Caco-2 (cell line): ENCODE measurements around the gene SRPK2. TPM values are rescaled to one million over a fixed set of nuclear protein-coding genes. Genes with fewer than 3 reads are reported as not detected.

Experiments used
- BruUV-seq: library from RNA; stranded (reverse); fragments of 400-500 nt; replicated peaks from 2 replicates; lab custom pipeline; 2021; lab: Mats Ljungman, UMichigan
- CTCF ChIA-PET: fragments of 300-600 bp; sonication (Branson Sonifier 250); formaldehyde crosslinking; loops from one replicate; lab custom pipeline; 2022; ENCODE audit warnings: antibody characterized with exemption; lab: Charles Lee
- POLR2A ChIA-PET: fragments of 300-600 bp; sonication (Branson Sonifier 250); formaldehyde crosslinking; loops from one replicate; lab custom pipeline; 2022; ENCODE audit warnings: antibody characterized with exemption; lab: Charles Lee
- DNase-seq, 2 experiments: peaks; one replicate each; pipeline versions ENCODE4 v3.0.0 to v3.0.0-alpha.2; 2020 to 2022
- H3K27me3 ChIP-seq: replicated peaks from 2 replicates; pipeline ENCODE4 v1.6.0; 2011; ENCODE audit warnings: low read length; ENCODE audit not compliant: control insufficient read depth, insufficient read depth
- H3K36me3 ChIP-seq: 2 replicates; pipeline ENCODE4 v1.5.1; 2011; ENCODE audit warnings: low read length; ENCODE audit not compliant: control insufficient read depth, insufficient read depth
- H3K4me1 ChIP-seq: fragments of 250-450 bp; sonication (Bioruptor Pico); 2 replicates; pipeline ENCODE4 v1.5.1; 2020; ENCODE audit warnings: mild to moderate bottlenecking
- H3K4me3 ChIP-seq: 2 replicates; pipeline ENCODE4 v1.5.1; 2011; ENCODE audit warnings: low read depth, mild to moderate bottlenecking, control low read depth, low read length
- H3K9me3 ChIP-seq: fragments of 250-450 bp; sonication (Bioruptor Pico); 2 replicates; pipeline ENCODE4 v1.5.1; 2020; ENCODE audit warnings: mild to moderate bottlenecking, moderate library complexity
- H3K27ac Mint-ChIP-seq: one replicate; pipeline ENCODE4 v1.8.0; 2022; ENCODE audit warnings: mixed read lengths; ENCODE audit not compliant: unreplicated experiment
- H3K27me3 Mint-ChIP-seq: one replicate; pipeline ENCODE4 v1.8.0; 2022; ENCODE audit warnings: mixed read lengths; ENCODE audit not compliant: insufficient read depth, unreplicated experiment
- H3K36me3 Mint-ChIP-seq: one replicate; pipeline ENCODE4 v1.8.0; 2022; ENCODE audit warnings: mild to moderate bottlenecking, mixed read lengths; ENCODE audit not compliant: insufficient read depth, unreplicated experiment
- H3K4me1 Mint-ChIP-seq: one replicate; pipeline ENCODE4 v1.8.0; 2022; ENCODE audit warnings: low read depth, mixed read lengths; ENCODE audit not compliant: unreplicated experiment
- H3K4me3 Mint-ChIP-seq: one replicate; pipeline ENCODE4 v1.8.0; 2022; ENCODE audit warnings: mild to moderate bottlenecking, moderate library complexity, mixed read lengths; ENCODE audit not compliant: unreplicated experiment
- H3K9me3 Mint-ChIP-seq: one replicate; pipeline ENCODE4 v1.8.0; 2022; ENCODE audit warnings: mixed read lengths; ENCODE audit not compliant: unreplicated experiment
- intact Hi-C: fragments of 100-400 bp; cut with micrococcal nuclease; formaldehyde crosslinking; loops from one replicate; pipeline ENCODE4 v1.10.0; 2022; ENCODE audit not compliant: unreplicated experiment
- total RNA-seq: library from RNA; stranded (reverse); gene quantifications from 2 replicates; pipeline ENCODE4 v1.2.3, GENCODE V29; 2022
- TF ChIP-seq, protein P1 (sequence below), 2 experiments: fragments of 200-600 bp in 1 of 2; IDR thresholded peaks; 1 replicate in 1 of 2; 2 replicates in 1 of 2; pipeline versions ENCODE4 v1.5.1 to v1.8.0; 2011 to 2022; ENCODE audit warnings: antibody characterized with exemption in 1 of 2, control low read depth in 1 of 2, inconsistent platforms in 1 of 2, low read depth in 1 of 2, low read length in 1 of 2, mild to moderate bottlenecking in 1 of 2, moderate library complexity in 1 of 2; ENCODE audit not compliant: insufficient read depth in 1 of 2, severe bottlenecking in 1 of 2, unreplicated experiment in 1 of 2

SRPK2 gene
- total RNA-seq, 1 experiment from 2014 or later, result 39.9 TPM

DNA sequence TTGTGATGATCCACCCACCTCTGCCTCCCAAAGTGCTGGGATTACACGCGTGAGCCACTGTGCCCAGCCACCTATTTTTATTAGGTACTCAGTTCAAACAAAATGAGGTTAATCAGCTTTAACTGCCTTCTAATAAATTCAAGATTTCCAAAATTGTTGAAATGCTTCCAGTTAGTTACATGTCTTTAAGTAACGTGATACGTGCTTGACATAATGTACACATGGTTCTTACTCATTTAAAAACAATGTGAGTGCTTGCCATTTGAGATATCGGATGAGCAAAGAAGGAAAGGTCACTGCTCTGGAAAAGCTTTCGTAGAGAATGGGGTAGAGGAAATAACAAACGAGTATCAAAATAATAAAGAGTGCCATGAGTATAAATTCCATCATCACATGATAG is 291.1 kb downstream of the SRPK2 start:
- Mint-ChIP-seq H3K4me3 (no peak overlapping the region), H3K4me1 (peaks cover 6% of the 10 kb centered on the region), H3K36me3 (peaks cover 72% of the 10 kb centered on the region), H3K9me3 (no peaks in the 10 kb centered on the region), H3K27ac (peak overlapping the region; percentile 26), H3K27me3 (no peaks in the 10 kb centered on the region)
- ChIA-PET CTCF (no interaction called here), POLR2A (no interaction called here)
- intact Hi-C loops, result loop anchor here (5.0 kb wide), 1 partner anchor 175 kb away; no protein-coding TSS in a partner anchor
- BruUV-seq, result no TSS peak
- Histone ChIP-seq H3K9me3 (no peaks in the 10 kb centered on the region), H3K4me3 (no peak overlapping the region), H3K27me3 (no peaks in the 10 kb centered on the region), H3K4me1 (no peaks in the 10 kb centered on the region), H3K36me3 (no peaks in the 10 kb centered on the region)
- TF ChIP-seq, protein P1, sequence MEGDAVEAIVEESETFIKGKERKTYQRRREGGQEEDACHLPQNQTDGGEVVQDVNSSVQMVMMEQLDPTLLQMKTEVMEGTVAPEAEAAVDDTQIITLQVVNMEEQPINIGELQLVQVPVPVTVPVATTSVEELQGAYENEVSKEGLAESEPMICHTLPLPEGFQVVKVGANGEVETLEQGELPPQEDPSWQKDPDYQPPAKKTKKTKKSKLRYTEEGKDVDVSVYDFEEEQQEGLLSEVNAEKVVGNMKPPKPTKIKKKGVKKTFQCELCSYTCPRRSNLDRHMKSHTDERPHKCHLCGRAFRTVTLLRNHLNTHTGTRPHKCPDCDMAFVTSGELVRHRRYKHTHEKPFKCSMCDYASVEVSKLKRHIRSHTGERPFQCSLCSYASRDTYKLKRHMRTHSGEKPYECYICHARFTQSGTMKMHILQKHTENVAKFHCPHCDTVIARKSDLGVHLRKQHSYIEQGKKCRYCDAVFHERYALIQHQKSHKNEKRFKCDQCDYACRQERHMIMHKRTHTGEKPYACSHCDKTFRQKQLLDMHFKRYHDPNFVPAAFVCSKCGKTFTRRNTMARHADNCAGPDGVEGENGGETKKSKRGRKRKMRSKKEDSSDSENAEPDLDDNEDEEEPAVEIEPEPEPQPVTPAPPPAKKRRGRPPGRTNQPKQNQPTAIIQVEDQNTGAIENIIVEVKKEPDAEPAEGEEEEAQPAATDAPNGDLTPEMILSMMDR (IDR thresholded peaks at IDR 0.05; ENCODE audit: insufficient read depth in 1 of 2, low read depth in 1 of 2, low read length in 1 of 2, severe bottlenecking in 1 of 2, unreplicated experiment in 1 of 2), result no peak
- DNase-seq, result no peak

DNA sequence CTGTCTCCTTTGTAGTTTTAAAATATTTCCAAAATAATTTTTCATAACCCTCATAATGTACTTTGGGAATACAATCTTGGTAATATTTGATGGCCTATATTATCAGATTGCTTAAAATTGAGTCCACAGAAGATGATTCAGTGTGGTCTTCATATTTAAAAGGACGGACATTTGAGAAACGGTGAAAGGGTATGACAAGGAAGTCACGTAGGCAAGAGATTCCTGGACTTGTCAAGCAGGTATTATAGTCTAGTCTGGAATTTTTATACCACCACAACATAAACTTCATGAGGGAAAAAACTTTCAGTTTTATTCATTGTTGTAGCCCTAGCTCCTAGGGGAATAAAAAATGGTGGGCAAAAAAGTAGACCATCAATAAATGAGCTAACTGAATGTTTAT is 292.4 kb downstream of the SRPK2 start:
- Mint-ChIP-seq H3K4me3 (no peak overlapping the region), H3K27ac (no peak overlapping the region), H3K36me3 (peaks cover 80% of the 10 kb centered on the region), H3K9me3 (no peaks in the 10 kb centered on the region), H3K27me3 (no peaks in the 10 kb centered on the region), H3K4me1 (peaks cover 6% of the 10 kb centered on the region)
- ChIA-PET POLR2A (no interaction called here), CTCF (interaction anchor here (0.7 kb wide), 1 partner anchor 108 kb away, joined by 5 read pairs; no protein-coding TSS in a partner anchor)
- no peak overlapping the region for H3K4me3 ChIP-seq
- no TSS peak for BruUV-seq
- H3K27me3 ChIP-seq, result no peaks in the 10 kb centered on the region
- H3K36me3 ChIP-seq, result peaks cover 1% of the 10 kb centered on the region; the same call in 1 of the 2 replicates
- intact Hi-C loops, result loop anchor here (5.0 kb wide), 1 partner anchor 174 kb away; no protein-coding TSS in a partner anchor
- TF ChIP-seq, protein P1 (IDR thresholded peaks at IDR 0.05; ENCODE audit: insufficient read depth in 1 of 2, low read depth in 1 of 2, low read length in 1 of 2, severe bottlenecking in 1 of 2, unreplicated experiment in 1 of 2), result no peak
- H3K4me1 ChIP-seq, result no peaks in the 10 kb centered on the region
- no peaks in the 10 kb centered on the region for H3K9me3 ChIP-seq
- DNase-seq, result no peak

DNA sequence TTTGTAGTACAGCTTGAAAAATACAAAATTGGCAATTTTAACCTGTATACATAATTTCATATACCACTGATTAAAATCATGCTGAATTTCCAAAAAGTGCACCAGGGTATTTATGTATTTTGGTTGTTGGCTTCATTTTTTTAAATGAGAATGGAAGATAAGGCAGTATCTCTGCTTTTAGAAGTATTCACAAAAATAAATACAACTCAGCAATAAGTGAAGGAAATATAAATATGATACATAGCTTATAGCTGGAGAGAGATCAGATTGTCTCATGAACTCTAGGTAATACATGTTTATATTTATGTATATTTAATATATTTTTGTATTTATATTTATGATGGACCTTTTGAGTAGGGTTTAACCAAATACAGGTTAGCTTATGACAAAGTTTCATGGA is 293.8 kb downstream of the SRPK2 start:
- H3K27me3 Mint-ChIP-seq, result no peaks in the 10 kb centered on the region
- H3K4me3 Mint-ChIP-seq, result no peak overlapping the region
- Histone ChIP-seq H3K27me3 (no peaks in the 10 kb centered on the region), H3K4me1 (no peaks in the 10 kb centered on the region), H3K4me3 (no peak overlapping the region), H3K36me3 (peaks cover 1% of the 10 kb centered on the region; the same call in 1 of the 2 replicates), H3K9me3 (no peaks in the 10 kb centered on the region)
- DNase-seq, result no peak
- intact Hi-C loops, result loop anchor here (5.0 kb wide), 1 partner anchor 173 kb away; no protein-coding TSS in a partner anchor
- H3K4me1 Mint-ChIP-seq, result peaks cover 6% of the 10 kb centered on the region
- TF ChIP-seq, protein P1 (IDR thresholded peaks at IDR 0.05; ENCODE audit: insufficient read depth in 1 of 2, low read depth in 1 of 2, low read length in 1 of 2, severe bottlenecking in 1 of 2, unreplicated experiment in 1 of 2), result no peak
- no TSS peak for BruUV-seq
- H3K36me3 Mint-ChIP-seq, result peaks cover 79% of the 10 kb centered on the region
- CTCF ChIA-PET, result no interaction called here
- POLR2A ChIA-PET, result no interaction called here
- no peak overlapping the region for H3K27ac Mint-ChIP-seq
- no peaks in the 10 kb centered on the region for H3K9me3 Mint-ChIP-seq
